Measurements from ENCODE around the gene PCGF3.
A peak's percentile ranks its signal among the peaks of the same experiment; 100 is the strongest.

PCGF3 gene, protein sequence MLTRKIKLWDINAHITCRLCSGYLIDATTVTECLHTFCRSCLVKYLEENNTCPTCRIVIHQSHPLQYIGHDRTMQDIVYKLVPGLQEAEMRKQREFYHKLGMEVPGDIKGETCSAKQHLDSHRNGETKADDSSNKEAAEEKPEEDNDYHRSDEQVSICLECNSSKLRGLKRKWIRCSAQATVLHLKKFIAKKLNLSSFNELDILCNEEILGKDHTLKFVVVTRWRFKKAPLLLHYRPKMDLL

DNA sequence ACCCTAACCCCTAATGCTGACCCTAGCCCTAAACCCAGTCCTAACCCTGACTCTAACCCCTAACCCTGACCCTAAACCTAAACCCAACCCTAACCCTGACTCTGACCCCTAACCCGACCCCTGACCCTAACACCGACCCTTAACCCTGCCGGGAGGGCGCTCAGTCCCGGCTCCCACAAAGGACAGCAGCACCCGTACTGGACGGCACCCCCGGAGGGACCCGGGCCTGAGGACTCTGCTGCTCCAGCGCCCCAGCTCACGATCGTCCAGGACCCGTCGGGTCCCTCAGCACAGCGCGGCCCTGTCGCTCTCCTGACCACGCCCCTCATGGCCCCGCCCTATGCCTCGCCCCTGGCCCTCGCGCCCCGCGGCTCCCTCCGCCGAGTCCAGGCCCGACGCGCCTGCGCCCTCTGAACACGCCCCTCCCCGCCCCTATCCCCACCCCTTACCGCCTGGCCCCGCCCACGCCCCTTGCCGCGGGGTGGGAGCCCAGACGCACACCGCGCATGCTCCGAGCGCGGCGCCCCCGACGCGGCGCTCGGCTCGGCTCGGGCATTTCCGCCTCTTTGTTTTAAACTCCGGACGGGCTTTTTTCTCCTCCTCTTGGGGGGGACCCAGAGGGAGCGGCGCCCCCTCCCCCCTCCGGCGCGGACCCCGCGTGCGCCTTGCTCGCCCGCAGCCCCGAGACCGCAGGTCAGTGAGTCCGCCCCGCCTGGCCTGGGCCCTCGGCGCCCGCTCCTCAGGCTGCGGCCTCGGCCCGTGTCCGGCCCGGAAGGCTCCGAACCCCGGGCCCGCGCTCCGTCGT is at the start of gene PCGF3:
Gene PCGF3 (plus strand): TSS at position 555 of the 805 bp plus-strand sequence. CDS start 27,849 bp downstream, outside the sequence.
- peak; percentile 41 for TF ChIP-seq POLR2A (IDR thresholded peaks at IDR 0.05; ENCODE audit: low read length)
- no peak for TF ChIP-seq GATA1 (IDR thresholded peaks at IDR 0.05; ENCODE audit: low read depth, low read length)
- peak; percentile 96 to 97 for DNase-seq

DNA sequence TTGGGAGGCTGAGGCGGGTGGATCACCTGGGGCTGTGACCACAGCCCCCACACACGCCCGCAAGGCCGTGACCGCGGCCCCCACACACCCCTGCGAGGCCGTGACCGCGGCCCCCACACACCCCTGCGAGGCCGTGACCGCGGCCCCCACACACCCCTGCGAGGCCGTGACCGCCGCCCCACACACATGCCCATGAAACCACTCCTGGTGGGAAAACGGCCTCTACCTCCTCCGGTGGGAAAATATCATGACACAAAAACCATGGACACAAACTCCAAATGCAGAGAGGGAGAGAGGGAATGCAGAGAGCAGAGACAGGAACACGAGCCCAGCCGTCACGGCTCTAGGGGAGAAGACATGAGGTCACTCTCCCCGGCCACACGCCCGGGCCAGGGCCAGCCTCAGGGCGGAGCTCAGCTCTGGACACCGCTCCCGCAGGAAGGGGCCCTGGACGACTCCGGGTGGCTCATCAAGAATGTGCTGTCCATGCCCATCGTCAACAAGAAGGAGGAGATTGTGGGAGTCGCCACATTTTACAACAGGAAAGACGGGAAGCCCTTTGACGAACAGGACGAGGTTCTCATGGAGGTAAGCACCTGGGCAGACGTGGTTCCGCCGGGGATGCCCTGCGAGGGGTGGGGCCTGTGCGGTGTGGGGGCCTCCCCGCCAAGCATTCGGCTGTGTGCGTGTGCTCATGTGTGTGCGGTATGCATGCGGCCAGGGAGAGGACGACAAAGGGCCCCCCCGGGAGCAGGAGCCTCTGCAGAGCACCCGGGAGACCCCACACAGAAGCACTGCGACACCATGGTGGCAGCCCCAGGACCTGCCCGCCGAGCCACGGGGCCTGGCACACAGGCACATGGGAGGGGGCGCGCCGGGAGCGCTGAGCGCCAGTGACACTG is 48.9 kb upstream of the PCGF3 start:
- DNase-seq, result no peak
- TF ChIP-seq GATA1 (IDR thresholded peaks at IDR 0.05; ENCODE audit: low read depth, low read length), result no peak

- DNase-seq, result no peak
- TF ChIP-seq GATA1 (IDR thresholded peaks at IDR 0.05; ENCODE audit: low read depth, low read length), result no peak
- TF ChIP-seq POLR2A (IDR thresholded peaks at IDR 0.05; ENCODE audit: low read length), result no peak
Observed at GRCh38 chr4:657338-657833, 48.2 kb upstream of the PCGF3 start.

DNA sequence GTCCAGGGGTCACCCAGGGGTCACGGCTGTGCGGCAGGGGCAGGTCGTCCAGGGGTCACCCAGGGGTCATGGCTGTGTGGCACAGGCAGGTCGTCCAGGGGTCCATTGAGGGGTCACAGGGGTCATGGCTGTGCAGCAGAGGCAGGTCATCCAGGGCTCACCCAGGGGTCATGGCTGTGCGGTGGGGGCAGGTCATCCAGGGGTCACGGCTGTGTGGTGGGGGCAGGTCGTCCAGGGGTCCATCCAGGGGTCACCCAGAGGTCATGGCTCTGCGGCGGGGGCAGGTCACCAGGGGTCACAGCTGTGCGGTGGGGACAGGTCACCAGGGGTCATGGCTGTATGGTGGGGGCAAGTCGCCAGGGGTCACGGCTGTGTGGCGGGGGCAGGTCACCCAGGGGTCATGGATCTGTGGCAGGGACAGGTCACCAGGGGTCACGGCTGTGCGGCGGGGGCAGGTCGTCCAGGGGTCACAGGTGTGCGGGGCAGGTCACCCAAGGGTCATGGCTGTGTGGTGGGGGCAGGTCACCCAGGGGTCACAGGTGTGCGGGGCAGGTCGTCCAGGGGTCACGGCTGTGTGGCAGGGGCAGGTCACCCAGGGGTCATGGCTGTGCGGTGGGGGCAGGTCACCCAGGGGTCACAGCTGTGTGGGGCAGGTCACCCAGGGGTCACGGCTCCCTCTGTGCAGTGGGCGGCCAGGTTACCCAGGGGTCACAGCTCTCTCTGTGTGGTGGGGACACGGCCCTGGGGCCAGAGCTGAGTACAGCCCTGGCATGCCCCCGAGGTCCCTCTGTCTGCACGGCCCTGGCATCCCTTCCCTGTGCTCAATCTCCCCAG is 47.6 kb upstream of the PCGF3 start:
- no peak for TF ChIP-seq GATA1 (IDR thresholded peaks at IDR 0.05; ENCODE audit: low read depth, low read length)
- TF ChIP-seq POLR2A (IDR thresholded peaks at IDR 0.05; ENCODE audit: low read length), result no peak

DNA sequence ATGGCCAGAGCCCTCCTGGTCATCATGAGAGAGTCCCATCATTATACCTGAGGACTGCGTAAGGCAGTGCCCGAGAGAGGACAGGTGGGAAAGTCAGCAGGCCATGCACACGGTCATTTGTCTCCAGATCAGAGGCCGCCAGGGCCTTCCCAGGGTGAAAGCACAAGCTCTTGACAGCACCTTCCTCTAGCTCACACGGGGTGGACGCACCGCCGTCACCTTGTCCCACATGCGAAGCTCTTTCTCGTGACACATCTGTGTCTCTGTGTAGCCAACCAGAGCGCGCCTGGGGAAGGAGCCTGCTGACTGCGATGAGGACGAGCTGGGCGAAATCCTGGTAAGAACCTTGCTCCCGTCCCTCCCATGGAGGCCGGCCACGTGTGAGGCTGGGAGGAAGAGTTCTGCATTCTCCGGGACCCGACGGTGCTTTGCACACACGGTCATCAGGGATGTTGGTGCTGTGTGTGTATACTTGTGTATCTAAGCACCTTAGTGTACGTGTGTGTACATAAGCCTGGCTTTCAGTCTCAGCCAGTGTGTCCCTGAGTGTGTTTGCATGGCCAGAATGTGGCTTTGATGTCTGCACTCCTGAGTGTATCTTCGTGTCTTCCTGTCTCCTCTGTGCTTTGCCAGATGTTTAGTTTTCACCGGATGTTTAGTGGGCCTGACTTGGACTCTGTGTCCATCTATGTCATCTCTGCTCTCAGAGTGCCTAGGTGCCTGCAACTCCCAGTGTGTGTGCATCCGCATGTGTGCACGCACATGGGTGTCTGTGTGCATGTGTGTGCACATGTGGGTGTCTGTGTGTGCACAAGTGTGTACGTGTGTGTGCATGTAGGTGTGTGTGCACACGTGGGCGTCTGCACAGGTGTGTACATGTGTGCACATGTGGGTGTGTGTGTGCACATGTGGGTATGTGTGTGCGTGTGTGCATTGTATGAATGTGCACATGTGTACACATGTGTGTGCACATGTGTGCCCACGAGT is 46.7 kb upstream of the PCGF3 start:
- TF ChIP-seq POLR2A (IDR thresholded peaks at IDR 0.05; ENCODE audit: low read length) (no peak), GATA1 (IDR thresholded peaks at IDR 0.05; ENCODE audit: low read depth, low read length) (no peak)
- no peak for DNase-seq

More for the DNA sequence above, 47.6 kb upstream of the PCGF3 start:
- DNase-seq, result no peak

DNA sequence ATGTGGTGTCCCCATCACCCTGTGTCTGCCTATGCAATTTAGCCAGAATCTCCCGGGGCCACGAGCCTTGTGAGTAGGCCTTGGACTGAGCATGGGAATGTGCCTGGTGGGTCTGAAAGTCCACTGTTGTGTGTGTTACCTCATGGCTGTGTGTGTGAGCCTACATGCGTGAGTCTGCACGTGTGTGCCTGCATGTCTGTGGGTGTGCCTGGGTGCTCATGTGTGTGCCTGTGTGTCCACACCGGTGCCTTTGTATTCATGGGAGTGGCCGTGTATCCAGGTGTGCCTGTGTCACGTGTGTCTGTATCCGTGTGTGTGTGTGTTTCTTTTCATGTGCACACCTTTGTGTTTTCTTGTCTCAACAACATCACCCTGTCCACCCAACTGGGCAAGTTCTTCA is 45.8 kb upstream of the PCGF3 start:
- TF ChIP-seq GATA1 (IDR thresholded peaks at IDR 0.05; ENCODE audit: low read depth, low read length) (no peak), POLR2A (IDR thresholded peaks at IDR 0.05; ENCODE audit: low read length) (no peak)
- DNase-seq, result no peak

DNA sequence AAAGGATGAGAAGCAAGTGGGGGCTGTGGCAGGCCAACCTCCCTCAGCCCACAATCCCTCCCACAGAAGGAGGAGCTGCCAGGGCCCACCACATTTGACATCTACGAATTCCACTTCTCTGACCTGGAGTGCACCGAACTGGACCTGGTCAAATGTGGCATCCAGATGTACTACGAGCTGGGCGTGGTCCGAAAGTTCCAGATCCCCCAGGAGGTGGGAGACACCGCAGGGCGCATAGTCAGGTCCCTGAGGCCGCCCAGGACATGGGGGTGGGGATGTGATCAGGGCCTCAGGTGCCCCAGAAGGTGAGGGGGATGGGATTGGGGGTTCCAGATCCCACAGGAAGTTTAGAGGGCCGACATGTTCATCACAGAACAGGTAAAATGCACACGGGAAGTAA is 45.2 kb upstream of the PCGF3 start:
- no peak for DNase-seq
- TF ChIP-seq POLR2A (IDR thresholded peaks at IDR 0.05; ENCODE audit: low read length), result no peak
- no peak for TF ChIP-seq GATA1 (IDR thresholded peaks at IDR 0.05; ENCODE audit: low read depth, low read length)

DNA sequence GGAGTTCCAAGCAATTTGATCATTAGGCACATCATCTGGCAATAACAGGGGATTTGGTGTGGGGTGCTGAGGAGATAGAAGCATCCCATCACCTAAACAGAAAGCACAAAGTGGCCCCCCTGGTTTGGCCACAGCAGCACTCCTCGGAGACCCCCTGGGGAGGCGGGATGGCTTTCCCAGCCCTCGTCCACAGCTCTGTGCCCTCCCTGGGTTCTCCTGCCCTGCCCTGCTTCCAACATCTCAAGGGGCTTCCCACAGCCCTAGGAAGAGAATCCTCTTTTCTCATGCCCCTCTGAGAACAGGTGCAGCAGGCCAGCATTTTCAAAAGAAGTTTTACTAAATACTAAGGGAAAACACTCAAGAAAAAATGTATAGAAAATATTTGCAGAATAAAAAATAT is 44.4 kb upstream of the PCGF3 start:
- TF ChIP-seq GATA1 (IDR thresholded peaks at IDR 0.05; ENCODE audit: low read depth, low read length), result no peak
- no peak for TF ChIP-seq POLR2A (IDR thresholded peaks at IDR 0.05; ENCODE audit: low read length)
- no peak for DNase-seq

- DNase-seq, result no peak
- TF ChIP-seq GATA1 (IDR thresholded peaks at IDR 0.05; ENCODE audit: low read depth, low read length) (no peak), POLR2A (IDR thresholded peaks at IDR 0.05; ENCODE audit: low read length) (no peak)
Observed at GRCh38 chr4:661881-662761, 43.5 kb upstream of the PCGF3 start.

GRCh38 chr4:663046-663437 is 42.6 kb upstream of the PCGF3 start:
- no peak for DNase-seq
- TF ChIP-seq GATA1 (IDR thresholded peaks at IDR 0.05; ENCODE audit: low read depth, low read length) (no peak), POLR2A (IDR thresholded peaks at IDR 0.05; ENCODE audit: low read length) (no peak)

All from erythroblast (primary cell).